Activated CD4-positive, CD25-positive, alpha-beta regulatory T cell (primary cell): Measurements from ENCODE around the gene MIX23.

Experiments used
- DNase-seq, 4 experiments: peaks; one replicate each; lab custom pipeline; 2025; lab: John Stamatoyannopoulos, UW

MIX23 gene

DNA sequence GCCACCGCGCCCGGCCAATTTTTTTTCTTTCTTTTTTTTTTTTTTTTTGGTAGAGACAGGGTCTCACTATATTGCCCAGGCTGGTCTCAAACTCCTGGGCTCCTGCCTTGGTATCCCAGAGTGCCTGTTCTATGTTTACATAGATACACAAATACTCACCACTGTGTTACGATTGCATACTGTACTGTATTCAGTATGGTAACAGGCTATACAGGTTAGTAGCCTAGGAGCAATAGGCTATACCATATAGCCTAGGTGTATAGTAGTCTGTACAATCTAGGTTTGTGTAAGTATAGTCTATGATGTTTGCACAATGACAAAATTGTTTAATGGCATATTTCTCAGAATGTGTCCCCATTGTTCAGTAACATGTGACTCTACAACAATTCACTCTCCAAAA lies 31.4 kb downstream of the MIX23 start:
- DNase-seq: no peak

GRCh38 chr3:122350814-122351418 lies 32.1 kb downstream of the MIX23 start:
- no peak for DNase-seq

DNA sequence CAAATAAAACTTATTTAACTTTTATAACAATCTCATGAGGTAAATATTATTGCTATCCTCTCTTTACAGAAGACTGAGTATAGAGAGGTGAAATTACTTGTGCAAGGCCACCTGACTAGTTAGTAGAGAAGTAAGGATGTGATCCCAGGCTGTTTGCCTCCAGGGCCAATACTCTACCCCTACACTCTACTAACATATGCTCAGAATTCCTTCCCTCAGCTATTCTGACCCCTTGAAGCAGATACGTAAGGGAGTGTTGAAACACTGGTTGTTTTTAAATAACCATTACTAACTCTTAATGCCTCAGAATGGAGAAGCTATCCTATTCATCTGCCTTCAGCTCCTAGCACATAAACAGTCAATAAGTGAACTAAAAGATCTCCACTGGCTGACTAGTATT lies 33.9 kb downstream of the MIX23 start:
- no peak for DNase-seq

GRCh38 chr3:122343654-122344053 lies 39.4 kb downstream of the MIX23 start:
- DNase-seq: no peak

DNA sequence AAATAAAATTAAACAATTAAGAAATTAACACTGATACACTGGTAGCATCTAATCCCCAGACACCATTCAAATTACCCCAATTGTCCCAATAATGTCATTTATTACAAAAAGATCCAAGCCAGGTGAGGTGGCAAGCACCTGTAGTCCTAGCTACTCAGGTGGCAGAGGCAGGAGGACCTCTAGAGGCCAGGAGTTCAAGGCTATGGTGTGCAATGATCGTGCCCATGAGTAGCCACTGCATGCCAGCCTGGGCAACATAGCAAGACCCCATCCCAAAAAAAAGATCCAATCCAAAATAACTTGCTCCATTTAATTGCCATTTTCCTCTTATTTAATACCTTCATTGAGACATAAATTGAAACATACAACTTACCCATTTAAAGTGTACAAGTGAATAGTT lies 40.2 kb downstream of the MIX23 start:
- no peak for DNase-seq

- no peak for DNase-seq
These were observed 50.5 kb downstream of the MIX23 start for GRCh38 chr3:122332551-122332950.

GRCh38 chr3:122331886-122332285 lies 51.1 kb downstream of the MIX23 start:
- no peak for DNase-seq

- no peak for DNase-seq
These were observed 57.3 kb downstream of the MIX23 start for GRCh38 chr3:122325769-122326168.

DNA sequence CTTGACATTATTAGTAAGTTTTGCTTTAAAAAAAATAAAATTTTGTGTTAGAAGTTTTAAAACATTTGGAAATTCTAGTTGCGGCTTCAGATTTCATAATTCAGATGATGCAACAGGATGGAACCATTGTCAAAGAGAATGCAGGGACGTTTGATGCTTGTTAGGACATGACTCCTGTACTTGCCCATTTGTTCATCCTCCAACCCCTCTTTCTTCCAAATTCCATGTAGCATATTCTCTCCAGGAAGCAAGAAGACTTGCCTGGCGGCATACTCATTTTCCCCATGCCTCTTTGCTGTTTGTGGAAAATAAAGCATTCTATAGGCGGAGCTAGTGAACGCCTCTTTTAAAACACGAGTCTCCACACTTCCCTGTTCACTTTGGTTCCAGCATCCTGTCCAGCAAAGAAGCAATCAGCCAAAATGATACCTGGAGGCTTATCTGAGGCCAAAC lies 58.1 kb downstream of the MIX23 start, which contains the start of gene CSTA:
CSTA (plus strand) TSS at position 378 of the 453 bp plus-strand sequence; CDS start at position 423, 45 bp downstream.
- DNase-seq: no peak

- no peak for DNase-seq
These were observed 60.6 kb downstream of the MIX23 start for GRCh38 chr3:122322095-122323075.

DNA sequence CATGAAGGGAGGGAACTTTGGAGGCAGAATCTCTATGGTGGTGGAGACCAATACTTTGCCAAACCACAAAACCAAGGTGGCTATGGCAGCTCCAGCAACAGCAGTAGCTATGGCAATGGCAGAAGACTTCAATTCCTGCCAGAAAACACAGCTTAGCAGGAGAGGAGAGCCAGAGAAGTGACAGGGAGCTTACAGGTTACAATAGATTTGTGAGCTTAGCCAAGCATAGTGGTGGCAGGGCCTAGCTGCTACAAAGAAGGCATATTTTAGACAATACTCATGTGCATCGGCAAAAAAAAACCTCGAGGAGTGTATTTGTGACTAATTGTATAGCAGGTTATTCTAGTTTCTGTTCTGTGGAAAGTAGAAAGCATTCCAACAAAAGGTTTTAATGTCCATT lies 64.4 kb downstream of the MIX23 start:
- no peak for DNase-seq

DNA sequence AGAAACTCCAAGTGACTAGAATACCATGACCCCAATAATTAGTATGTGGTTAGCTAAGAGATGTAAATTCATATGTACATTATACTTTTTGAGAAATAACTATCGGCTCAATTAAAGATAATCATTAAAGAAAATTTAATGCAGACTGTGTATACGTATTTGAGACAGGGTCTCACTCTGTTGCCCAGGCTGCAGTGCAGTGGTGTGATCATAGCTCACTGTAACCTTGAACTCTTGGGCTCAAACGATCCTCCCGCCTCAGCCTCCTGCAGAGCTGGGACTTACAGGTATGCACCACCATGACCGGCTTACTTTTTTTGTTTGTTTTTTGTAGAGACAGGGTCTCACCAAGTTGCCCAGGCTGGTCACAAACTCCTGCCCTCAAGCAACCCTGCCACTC lies 66.7 kb downstream of the MIX23 start:
- DNase-seq: no peak

- no peak for DNase-seq
These were observed 67.4 kb downstream of the MIX23 start for GRCh38 chr3:122315619-122316018.

GRCh38 chr3:122314228-122314876 lies 68.7 kb downstream of the MIX23 start:
- no peak for DNase-seq

- DNase-seq: no peak
These were observed 69.8 kb downstream of the MIX23 start for GRCh38 chr3:122313281-122313680.

DNA sequence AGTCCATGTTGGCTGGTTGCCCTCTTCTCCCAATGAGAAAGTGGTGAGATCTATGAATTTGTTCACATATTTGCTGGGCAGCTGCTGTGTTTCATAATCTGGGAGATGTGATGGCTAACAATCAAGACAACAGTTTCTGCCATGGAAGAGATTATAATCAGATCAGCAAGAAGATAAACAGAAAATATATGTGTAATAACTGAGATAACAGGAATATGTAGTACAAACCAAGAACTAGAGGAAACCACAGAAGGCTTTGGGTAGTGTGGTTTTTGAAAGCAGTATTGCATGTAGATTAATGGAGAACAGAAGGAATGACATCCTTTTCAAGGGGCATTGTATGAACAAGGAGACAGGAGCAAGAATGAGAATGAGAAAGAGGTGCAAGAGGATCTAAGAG lies 70.2 kb downstream of the MIX23 start:
- no peak for DNase-seq

GRCh38 chr3:122310361-122310760 lies 72.7 kb downstream of the MIX23 start:
- DNase-seq: no peak
